GM10248 (cell line): Measurements from ENCODE around the gene VAMP3.

Source experiments
- CTCF ChIA-PET: fragments of 300-600 bp; sonication (Branson Sonifier 250); formaldehyde crosslinking; extraction: SDS; loops from one replicate; lab custom pipeline; 2021; ENCODE audit warnings: antibody characterized with exemption; lab: Yijun Ruan, JAX
- POLR2A ChIA-PET: fragments of 350-650 bp; sonication (Branson Sonifier 250); formaldehyde crosslinking; extraction: SDS; loops from one replicate; lab custom pipeline; 2020; ENCODE audit warnings: antibody characterized with exemption; lab: Yijun Ruan, JAX
- DNase-seq: peaks from one replicate; pipeline ENCODE4 v3.0.0; 2012; ENCODE audit errors: extremely low spot score
- TF ChIP-seq, protein P1 (sequence below): IDR thresholded peaks from 2 replicates; pipeline ENCODE4 v1.5.1; 2012; ENCODE audit warnings: mild to moderate bottlenecking, low read depth; ENCODE audit errors: extremely low read depth, missing control alignments, control extremely low read depth

VAMP3 gene

DNA sequence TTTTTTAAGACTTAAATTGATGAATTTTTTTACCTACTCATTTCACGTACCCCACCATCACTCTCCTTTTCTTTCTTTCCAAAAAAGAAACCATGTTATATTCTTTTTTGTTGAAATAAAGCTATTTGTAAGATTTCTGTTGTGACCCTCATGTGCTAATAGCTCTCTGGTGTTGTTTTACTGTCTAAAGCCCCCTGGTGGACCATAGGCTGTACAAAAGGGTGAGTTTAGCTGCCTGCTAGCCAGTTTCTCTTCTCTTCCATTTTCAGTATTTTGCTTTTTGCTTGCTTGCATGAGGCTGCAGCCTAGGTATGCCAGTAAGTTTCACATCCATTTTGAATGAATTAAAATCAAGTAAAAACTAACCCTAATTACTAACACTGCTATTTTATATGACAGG, 15.6 kb upstream of the VAMP3 start:
- POLR2A ChIA-PET, result no interaction called here
- CTCF ChIA-PET, result interaction anchor here (1.0 to 9.3 kb wide), 3 partner anchors 9 to 87 kb away, joined by 5 to 296 read pairs (median 31); no protein-coding TSS in a partner anchor
- TF ChIP-seq, protein P1, sequence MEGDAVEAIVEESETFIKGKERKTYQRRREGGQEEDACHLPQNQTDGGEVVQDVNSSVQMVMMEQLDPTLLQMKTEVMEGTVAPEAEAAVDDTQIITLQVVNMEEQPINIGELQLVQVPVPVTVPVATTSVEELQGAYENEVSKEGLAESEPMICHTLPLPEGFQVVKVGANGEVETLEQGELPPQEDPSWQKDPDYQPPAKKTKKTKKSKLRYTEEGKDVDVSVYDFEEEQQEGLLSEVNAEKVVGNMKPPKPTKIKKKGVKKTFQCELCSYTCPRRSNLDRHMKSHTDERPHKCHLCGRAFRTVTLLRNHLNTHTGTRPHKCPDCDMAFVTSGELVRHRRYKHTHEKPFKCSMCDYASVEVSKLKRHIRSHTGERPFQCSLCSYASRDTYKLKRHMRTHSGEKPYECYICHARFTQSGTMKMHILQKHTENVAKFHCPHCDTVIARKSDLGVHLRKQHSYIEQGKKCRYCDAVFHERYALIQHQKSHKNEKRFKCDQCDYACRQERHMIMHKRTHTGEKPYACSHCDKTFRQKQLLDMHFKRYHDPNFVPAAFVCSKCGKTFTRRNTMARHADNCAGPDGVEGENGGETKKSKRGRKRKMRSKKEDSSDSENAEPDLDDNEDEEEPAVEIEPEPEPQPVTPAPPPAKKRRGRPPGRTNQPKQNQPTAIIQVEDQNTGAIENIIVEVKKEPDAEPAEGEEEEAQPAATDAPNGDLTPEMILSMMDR, result peak; percentile 28
- DNase-seq, result no peak

DNA sequence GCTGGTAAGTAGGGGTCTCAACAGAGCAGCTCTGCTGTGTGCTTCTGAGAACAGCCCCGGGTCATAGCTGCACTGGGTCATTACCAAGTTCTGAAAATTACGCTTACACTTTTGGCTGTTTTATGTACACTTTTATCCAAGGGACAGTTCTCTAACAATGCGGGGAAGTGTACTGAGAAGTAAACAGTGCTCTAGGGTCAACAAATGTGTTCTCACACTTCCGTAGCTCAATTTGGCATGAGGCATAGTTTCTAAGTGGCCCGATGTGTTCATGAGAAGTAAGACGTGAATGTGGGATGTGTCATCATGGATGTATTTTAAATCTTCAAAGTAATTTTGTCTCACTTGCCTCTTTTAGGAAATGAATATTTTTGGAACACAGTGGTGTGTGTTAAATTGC, 10.9 kb upstream of the VAMP3 start:
- TF ChIP-seq, protein P1, result no peak
- no peak for DNase-seq
- ChIA-PET CTCF (interaction anchor here (5.2 to 7.2 kb wide), 2 partner anchors 9 to 92 kb away, joined by 24 to 74 read pairs; no protein-coding TSS in a partner anchor), POLR2A (no interaction called here)

DNA sequence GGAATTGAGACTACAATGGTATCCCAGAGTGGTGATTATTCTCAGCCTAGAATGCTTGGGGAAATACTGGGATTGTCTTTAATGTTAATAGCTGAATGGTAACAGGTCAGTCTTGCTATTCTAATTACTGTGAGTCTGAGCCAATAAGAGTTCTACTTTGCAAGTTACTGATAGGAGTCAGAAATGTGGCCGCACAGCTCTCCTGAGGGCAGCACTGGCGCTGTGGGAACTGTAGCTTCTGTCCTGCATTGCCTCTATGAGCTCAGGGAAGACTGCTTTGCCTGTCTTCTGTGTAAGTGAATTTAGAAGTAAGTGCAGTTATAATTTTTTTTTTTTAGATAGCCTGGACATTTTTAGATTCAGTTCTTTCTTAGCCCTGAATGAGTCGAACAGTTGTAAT, 10.0 kb upstream of the VAMP3 start:
- TF ChIP-seq, protein P1, result no peak
- CTCF ChIA-PET, result interaction anchor here (5.2 to 7.2 kb wide), 2 partner anchors 9 to 93 kb away, joined by 24 to 74 read pairs; no protein-coding TSS in a partner anchor
- POLR2A ChIA-PET, result no interaction called here
- DNase-seq, result no peak

DNA sequence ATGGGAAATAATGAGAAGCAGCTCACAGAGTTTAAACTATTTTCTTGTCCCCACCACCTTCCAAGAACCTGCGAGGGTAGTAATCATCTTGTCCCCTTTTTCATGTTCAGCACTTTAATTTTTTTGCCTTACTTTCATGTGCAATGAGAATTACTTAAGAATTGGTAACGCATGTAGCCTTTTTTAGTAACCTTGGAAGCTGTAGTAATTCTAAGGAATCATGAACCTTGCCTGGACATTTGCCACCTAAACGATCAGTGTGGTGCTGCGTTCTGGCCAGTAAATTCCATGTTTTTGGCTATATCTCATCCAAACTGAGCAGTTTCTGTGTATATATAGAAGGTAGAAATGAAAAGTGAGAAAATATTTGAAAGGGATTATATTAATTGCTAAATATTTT, 3.9 kb upstream of the VAMP3 start:
- POLR2A ChIA-PET, result no interaction called here
- CTCF ChIA-PET, result interaction anchor here (1.0 to 7.2 kb wide), 5 partner anchors 14 to 119 kb away, joined by 3 to 74 read pairs (median 4); no protein-coding TSS in a partner anchor
- TF ChIP-seq, protein P1, result no peak

DNA sequence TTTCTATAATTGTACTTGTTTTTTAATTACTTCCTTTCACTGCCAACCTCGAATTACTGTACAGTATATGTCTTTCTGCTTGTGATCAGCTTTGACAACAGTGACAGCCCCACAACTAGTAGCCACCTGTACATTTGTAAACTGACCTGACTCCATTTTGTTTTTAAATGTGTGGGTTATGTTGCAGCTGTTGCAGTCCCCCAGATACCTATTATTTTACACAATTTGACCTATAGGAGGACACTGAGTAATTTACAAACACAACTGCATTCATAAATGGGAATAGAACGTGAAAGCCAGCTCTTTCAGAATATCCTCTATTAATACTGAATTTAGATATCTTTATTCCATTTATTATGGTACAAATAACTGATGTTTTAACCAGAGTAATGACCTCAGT, 2.5 kb upstream of the VAMP3 start:
- POLR2A ChIA-PET, result no interaction called here
- CTCF ChIA-PET, result interaction anchor here (1.2 to 3.3 kb wide), 2 partner anchors 12 to 15 kb away, joined by 5 to 31 read pairs; no protein-coding TSS in a partner anchor
- DNase-seq, result no peak
- TF ChIP-seq, protein P1, result no peak

More for the DNA sequence above, 3.9 kb upstream of the VAMP3 start:
- DNase-seq, result no peak

DNA sequence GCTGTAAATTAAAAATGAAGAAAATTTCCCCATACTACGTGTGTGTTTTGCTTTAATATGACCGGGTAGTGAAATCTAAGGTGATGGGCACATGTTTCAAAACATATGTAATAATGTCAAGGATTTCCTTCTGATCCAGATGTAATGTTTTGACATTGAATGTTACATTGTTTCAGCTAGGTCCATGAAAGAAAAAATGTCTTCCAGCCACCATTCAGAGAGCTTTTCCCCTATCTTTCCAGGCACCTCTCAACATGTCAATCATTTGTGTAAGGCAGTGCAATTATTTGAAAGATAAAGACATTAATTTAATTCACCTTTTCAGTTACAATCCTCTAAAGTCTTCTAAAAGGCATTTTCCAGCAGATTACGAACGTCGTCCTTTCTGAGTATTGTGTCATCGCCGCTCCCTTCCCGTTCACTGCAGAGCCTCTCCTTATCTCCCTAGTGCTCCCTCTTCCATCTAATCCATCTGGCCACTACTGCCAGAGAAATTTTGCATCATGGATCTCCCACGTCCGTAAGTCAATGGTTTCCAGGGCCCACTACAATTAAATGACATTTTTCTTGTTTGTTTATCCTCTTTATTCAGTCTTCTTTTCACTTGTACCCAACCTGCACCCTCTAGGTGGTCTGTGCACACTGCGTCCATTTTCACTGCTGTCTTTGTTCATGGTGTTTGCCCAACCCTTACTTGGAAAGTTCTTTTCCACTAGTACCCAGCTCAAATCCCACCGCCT, 1.3 kb upstream of the VAMP3 start:
- POLR2A ChIA-PET, result no interaction called here
- TF ChIP-seq, protein P1, result no peak
- CTCF ChIA-PET, result interaction anchor here (1.2 to 3.3 kb wide), 2 partner anchors 13 to 16 kb away, joined by 5 to 31 read pairs; no protein-coding TSS in a partner anchor
- DNase-seq, result no peak
